ENCODE measurements around the gene RUBCN. TPM values are rescaled to one million over a fixed set of nuclear protein-coding genes. Genes with fewer than 3 reads are reported as not detected.

Gene RUBCN
- total RNA-seq, 2 donors from 2014 or later: 32.3 to 32.7 TPM

GRCh38 chr3:197709135-197709534 lies 27.6 kb downstream of the RUBCN start:
- H3K27me3 ChIP-seq: no peaks in the 10 kb centered on the region
- TF ChIP-seq, protein P1, sequence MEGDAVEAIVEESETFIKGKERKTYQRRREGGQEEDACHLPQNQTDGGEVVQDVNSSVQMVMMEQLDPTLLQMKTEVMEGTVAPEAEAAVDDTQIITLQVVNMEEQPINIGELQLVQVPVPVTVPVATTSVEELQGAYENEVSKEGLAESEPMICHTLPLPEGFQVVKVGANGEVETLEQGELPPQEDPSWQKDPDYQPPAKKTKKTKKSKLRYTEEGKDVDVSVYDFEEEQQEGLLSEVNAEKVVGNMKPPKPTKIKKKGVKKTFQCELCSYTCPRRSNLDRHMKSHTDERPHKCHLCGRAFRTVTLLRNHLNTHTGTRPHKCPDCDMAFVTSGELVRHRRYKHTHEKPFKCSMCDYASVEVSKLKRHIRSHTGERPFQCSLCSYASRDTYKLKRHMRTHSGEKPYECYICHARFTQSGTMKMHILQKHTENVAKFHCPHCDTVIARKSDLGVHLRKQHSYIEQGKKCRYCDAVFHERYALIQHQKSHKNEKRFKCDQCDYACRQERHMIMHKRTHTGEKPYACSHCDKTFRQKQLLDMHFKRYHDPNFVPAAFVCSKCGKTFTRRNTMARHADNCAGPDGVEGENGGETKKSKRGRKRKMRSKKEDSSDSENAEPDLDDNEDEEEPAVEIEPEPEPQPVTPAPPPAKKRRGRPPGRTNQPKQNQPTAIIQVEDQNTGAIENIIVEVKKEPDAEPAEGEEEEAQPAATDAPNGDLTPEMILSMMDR (IDR thresholded peaks at IDR 0.05): no peak
- no peak for DNase-seq (ENCODE audit: low spot score)
- no peak overlapping the region for H3K27ac ChIP-seq
- no peaks in the 10 kb centered on the region for H3K9me3 ChIP-seq
- H3K4me1 ChIP-seq: peaks cover 0 to 29% of the 10 kb centered on the region in 2 donors
- peaks cover 6% of the 10 kb centered on the region for H3K36me3 ChIP-seq
- no peak overlapping the region for H3K4me3 ChIP-seq

- no peak for DNase-seq (ENCODE audit: low spot score)
- Histone ChIP-seq H3K4me3 (no peak overlapping the region), H3K27ac (no peak overlapping the region), H3K9me3 (no peaks in the 10 kb centered on the region), H3K36me3 (peaks cover 28% of the 10 kb centered on the region), H3K27me3 (no peaks in the 10 kb centered on the region), H3K4me1 (peaks cover 0 to 8% of the 10 kb centered on the region in 2 donors)
- TF ChIP-seq, protein P1 (IDR thresholded peaks at IDR 0.05): no peak
These were observed 30.0 kb downstream of the RUBCN start for GRCh38 chr3:197706658-197707057.

DNA sequence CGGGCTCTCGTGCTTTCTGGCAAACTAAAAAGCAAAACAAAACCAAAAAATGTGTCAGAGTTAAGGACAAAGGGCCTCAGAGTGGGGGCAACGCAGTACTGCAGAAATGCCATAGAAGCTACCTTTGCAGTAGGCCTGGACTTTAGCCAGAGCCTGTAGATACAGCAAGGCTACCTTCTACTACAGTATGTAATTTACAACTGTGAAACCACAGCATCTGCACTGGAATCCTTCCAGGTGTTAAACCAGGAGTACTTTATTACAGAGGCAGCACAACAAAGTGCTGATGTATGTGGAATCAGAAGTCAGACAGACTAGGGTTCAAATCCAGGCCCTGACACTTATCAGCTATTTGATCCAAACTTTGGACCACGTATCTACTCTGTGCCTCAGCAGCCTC lies 34.9 kb downstream of the RUBCN start:
- Histone ChIP-seq H3K36me3 (peaks cover 58% of the 10 kb centered on the region), H3K4me1 (no peaks in the 10 kb centered on the region), H3K27me3 (no peaks in the 10 kb centered on the region), H3K4me3 (no peak overlapping the region), H3K27ac (no peak overlapping the region), H3K9me3 (no peaks in the 10 kb centered on the region)
- TF ChIP-seq, protein P1 (IDR thresholded peaks at IDR 0.05): no peak
- DNase-seq (ENCODE audit: low spot score): no peak

DNA sequence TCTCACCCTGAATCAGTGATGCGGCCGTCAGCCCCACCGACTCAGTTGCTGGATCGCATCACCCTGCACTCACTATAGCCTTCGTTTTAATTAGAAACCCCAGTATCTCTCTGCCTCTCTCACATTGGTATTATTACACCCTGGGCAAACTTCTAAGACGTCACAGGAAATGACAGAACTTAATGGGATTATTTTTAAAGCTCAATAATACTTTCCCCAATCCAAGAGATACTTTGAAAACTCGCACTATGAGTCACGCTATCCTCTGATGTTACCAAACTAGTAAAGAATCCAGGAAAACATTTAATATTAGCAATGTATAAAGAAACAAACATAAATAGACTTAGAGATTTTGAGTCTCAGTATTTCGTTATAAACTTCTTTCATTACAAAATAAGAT lies 36.6 kb downstream of the RUBCN start:
- no peaks in the 10 kb centered on the region for H3K4me1 ChIP-seq
- no peak overlapping the region for H3K27ac ChIP-seq
- TF ChIP-seq, protein P1 (IDR thresholded peaks at IDR 0.05): no peak

GRCh38 chr3:197697355-197697754 lies 39.3 kb downstream of the RUBCN start:
- Histone ChIP-seq H3K4me1 (no peaks in the 10 kb centered on the region), H3K27ac (no peak overlapping the region), H3K9me3 (no peaks in the 10 kb centered on the region), H3K4me3 (no peak overlapping the region), H3K27me3 (no peaks in the 10 kb centered on the region), H3K36me3 (peaks cover 78% of the 10 kb centered on the region)
- no peak for DNase-seq (ENCODE audit: low spot score)
- TF ChIP-seq, protein P1 (IDR thresholded peaks at IDR 0.05): no peak

More for the DNA sequence above, 36.6 kb downstream of the RUBCN start:
- Histone ChIP-seq H3K27me3 (no peaks in the 10 kb centered on the region), H3K4me3 (no peak overlapping the region), H3K9me3 (no peaks in the 10 kb centered on the region), H3K36me3 (peaks cover 75% of the 10 kb centered on the region)
- no peak for DNase-seq (ENCODE audit: low spot score)

DNA sequence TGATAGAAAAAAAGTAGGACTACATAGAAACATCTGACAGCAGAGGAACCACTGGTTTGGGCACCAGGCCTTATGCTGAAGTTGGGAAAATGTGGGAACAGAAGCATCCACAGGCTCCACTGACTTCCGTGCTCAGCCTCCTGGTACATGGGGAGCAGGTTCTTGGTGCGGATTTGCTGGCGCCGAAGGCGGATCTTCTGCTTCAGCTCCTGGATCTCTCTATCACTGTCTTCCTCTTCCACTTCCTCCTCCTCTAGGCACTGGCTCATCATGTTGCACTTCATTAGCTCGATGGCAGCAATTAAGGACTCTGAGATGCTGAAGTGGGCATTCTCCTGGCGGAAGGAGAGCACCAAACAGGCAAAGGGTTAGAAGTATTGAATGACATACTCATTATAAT lies 42.5 kb downstream of the RUBCN start:
- Histone ChIP-seq H3K27me3 (no peaks in the 10 kb centered on the region), H3K9me3 (no peaks in the 10 kb centered on the region), H3K27ac (no peak overlapping the region), H3K4me3 (no peak overlapping the region), H3K36me3 (peaks cover 60% of the 10 kb centered on the region), H3K4me1 (no peaks in the 10 kb centered on the region)
- no peak for DNase-seq (ENCODE audit: low spot score)
- TF ChIP-seq, protein P1 (IDR thresholded peaks at IDR 0.05): no peak
